Measurements from ENCODE around the gene SCN8A. TPM values are rescaled to one million over a fixed set of nuclear protein-coding genes. Genes with fewer than 3 reads are reported as not detected.

Gene SCN8A
- total and polyA plus RNA-seq, 2 experiments from 2014 or later = 4.6 to 23.9 TPM

DNA sequence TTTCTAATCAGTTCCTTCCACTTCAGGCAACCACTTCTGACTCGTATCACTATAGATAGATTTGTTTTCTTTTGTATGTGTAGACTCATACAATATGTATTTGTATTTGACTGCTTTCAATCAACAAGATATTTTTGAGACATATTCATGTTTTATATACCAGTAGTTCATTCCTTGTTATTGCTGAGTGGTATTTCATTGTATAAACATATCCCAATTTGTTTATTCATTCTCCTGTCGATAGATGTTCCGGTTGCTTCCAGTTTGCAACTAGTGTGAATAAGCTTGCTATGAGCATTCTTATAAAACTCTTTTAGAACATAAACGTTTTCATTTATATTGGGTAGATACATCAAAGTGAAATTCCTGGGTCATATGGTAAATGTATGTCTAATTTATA, 138.3 kb downstream of the SCN8A start (continued):
- TF ChIP-seq, protein P1, sequence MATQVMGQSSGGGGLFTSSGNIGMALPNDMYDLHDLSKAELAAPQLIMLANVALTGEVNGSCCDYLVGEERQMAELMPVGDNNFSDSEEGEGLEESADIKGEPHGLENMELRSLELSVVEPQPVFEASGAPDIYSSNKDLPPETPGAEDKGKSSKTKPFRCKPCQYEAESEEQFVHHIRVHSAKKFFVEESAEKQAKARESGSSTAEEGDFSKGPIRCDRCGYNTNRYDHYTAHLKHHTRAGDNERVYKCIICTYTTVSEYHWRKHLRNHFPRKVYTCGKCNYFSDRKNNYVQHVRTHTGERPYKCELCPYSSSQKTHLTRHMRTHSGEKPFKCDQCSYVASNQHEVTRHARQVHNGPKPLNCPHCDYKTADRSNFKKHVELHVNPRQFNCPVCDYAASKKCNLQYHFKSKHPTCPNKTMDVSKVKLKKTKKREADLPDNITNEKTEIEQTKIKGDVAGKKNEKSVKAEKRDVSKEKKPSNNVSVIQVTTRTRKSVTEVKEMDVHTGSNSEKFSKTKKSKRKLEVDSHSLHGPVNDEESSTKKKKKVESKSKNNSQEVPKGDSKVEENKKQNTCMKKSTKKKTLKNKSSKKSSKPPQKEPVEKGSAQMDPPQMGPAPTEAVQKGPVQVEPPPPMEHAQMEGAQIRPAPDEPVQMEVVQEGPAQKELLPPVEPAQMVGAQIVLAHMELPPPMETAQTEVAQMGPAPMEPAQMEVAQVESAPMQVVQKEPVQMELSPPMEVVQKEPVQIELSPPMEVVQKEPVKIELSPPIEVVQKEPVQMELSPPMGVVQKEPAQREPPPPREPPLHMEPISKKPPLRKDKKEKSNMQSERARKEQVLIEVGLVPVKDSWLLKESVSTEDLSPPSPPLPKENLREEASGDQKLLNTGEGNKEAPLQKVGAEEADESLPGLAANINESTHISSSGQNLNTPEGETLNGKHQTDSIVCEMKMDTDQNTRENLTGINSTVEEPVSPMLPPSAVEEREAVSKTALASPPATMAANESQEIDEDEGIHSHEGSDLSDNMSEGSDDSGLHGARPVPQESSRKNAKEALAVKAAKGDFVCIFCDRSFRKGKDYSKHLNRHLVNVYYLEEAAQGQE (IDR thresholded peaks at IDR 0.05; ENCODE audit: unreplicated experiment) = no peak
- TF ChIP-seq JUNB (IDR thresholded peaks at IDR 0.05; ENCODE audit: unreplicated experiment) (no peak), ZNF114 (CRISPR knock-in tag; IDR thresholded peaks at IDR 0.05) (no peak), EZH2phosphoT487 (IDR thresholded peaks at IDR 0.05; ENCODE audit: unreplicated experiment) (no peak)
- TF ChIP-seq, protein P2, sequence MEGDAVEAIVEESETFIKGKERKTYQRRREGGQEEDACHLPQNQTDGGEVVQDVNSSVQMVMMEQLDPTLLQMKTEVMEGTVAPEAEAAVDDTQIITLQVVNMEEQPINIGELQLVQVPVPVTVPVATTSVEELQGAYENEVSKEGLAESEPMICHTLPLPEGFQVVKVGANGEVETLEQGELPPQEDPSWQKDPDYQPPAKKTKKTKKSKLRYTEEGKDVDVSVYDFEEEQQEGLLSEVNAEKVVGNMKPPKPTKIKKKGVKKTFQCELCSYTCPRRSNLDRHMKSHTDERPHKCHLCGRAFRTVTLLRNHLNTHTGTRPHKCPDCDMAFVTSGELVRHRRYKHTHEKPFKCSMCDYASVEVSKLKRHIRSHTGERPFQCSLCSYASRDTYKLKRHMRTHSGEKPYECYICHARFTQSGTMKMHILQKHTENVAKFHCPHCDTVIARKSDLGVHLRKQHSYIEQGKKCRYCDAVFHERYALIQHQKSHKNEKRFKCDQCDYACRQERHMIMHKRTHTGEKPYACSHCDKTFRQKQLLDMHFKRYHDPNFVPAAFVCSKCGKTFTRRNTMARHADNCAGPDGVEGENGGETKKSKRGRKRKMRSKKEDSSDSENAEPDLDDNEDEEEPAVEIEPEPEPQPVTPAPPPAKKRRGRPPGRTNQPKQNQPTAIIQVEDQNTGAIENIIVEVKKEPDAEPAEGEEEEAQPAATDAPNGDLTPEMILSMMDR (conservative IDR thresholded peaks at IDR 0.05; ENCODE audit: low read depth in 2 of 2) = no peak
- TF ChIP-seq, protein P3, sequence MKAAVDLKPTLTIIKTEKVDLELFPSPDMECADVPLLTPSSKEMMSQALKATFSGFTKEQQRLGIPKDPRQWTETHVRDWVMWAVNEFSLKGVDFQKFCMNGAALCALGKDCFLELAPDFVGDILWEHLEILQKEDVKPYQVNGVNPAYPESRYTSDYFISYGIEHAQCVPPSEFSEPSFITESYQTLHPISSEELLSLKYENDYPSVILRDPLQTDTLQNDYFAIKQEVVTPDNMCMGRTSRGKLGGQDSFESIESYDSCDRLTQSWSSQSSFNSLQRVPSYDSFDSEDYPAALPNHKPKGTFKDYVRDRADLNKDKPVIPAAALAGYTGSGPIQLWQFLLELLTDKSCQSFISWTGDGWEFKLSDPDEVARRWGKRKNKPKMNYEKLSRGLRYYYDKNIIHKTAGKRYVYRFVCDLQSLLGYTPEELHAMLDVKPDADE (IDR thresholded peaks at IDR 0.05) = no peak

DNA sequence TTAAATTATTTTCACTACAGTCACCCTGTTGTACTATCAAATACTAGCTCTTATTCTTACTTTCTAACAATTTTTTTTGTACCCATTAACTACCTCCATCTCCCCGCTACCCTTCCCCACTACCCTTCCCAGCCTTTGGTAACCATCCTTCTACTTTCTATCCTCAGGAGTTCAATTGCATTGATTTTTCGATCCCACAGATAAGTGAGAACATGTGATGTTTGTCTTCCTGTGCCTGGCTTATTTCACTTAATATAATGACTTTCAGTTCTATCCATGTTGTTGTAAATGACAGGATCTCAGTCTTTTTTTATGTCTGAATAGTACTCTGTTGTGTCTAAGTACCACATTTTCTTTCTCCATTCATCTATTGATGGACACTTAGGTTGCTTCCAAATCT, 139.7 kb downstream of the SCN8A start:
- Mint-ChIP-seq H3K36me3 (ENCODE audit: low read depth) (peaks cover 43% of the 10 kb centered on the region), H3K27me3 (ENCODE audit: insufficient read depth, low read depth, poor library complexity) (no peaks in the 10 kb centered on the region), H3K27ac (no peak overlapping the region), H3K4me1 (no peaks in the 10 kb centered on the region), H3K9me3 (peaks cover 25% of the 10 kb centered on the region), H3K4me3 (no peak overlapping the region)
- H3K27me3 ChIP-seq (ENCODE audit: insufficient read depth) = no peaks in the 10 kb centered on the region
- no peaks in the 10 kb centered on the region for H3K79me2 ChIP-seq (replicated peaks; ENCODE audit: insufficient read depth)
- H3F3A ChIP-seq (replicated peaks; ENCODE audit: low read depth) = no peaks in the 10 kb centered on the region
- DNase-seq (ENCODE audit: low spot score) (no peak), ATAC-seq (no peak)
- H3K9me2 ChIP-seq (ENCODE audit: insufficient read depth) = no peaks in the 10 kb centered on the region
- H3K4me1 ChIP-seq (ENCODE audit: insufficient read depth) = no peaks in the 10 kb centered on the region
- H3K36me3 ChIP-seq (ENCODE audit: insufficient read depth) = peaks cover 6% of the 10 kb centered on the region; the same call in 1 of the 2 replicates
- H4K20me1 ChIP-seq (replicated peaks; ENCODE audit: insufficient read depth) = no peaks in the 10 kb centered on the region
- H2AFZ ChIP-seq = no peak overlapping the region
- no peak overlapping the region for H3K4me3 ChIP-seq
- H3K4me2 ChIP-seq = no peak overlapping the region
- no peak overlapping the region for H3K27ac ChIP-seq (ENCODE audit: low read depth)
- TF ChIP-seq CREB1 (CRISPR knock-in tag; IDR thresholded peaks at IDR 0.05; ENCODE audit: low read depth) (no peak), STAT1 (IDR thresholded peaks at IDR 0.05; ENCODE audit: unreplicated experiment) (no peak), EZH2phosphoT487 (IDR thresholded peaks at IDR 0.05; ENCODE audit: unreplicated experiment) (no peak), JUNB (IDR thresholded peaks at IDR 0.05; ENCODE audit: unreplicated experiment) (no peak)
- TF ChIP-seq, protein P3 (IDR thresholded peaks at IDR 0.05) = no peak
- TF ChIP-seq, protein P2 (conservative IDR thresholded peaks at IDR 0.05; ENCODE audit: low read depth in 2 of 2) = no peak

All from GM23338 (cell line).